NK-92 treated with Interleukin-12 subunit alpha and Interleukin-12 subunit beta, amount 100 ng/mL, for 24 hours (cell line): ENCODE data around the gene STK36.
A peak's percentile ranks its signal among the peaks of the same experiment; 100 is the strongest.
"Not testable (repeated sequence)": the region's sequence is repeated elsewhere in the genome, so short reads cannot be mapped to it uniquely, and the experiment has no call there.

Source experiments
- DNase-seq: peaks from one replicate; lab custom pipeline; 2025; lab: John Stamatoyannopoulos, UW

STK36 gene

GRCh38 chr2:218659988-218660358, 11.9 kb upstream of the STK36 start:
- DNase-seq: no peak

- no peak for DNase-seq
These were observed 9.5 kb upstream of the STK36 start for GRCh38 chr2:218662377-218662776.

- no peak for DNase-seq
These were observed 9.1 kb upstream of the STK36 start for GRCh38 chr2:218662827-218663226.

GRCh38 chr2:218663901-218664300, 8.0 kb upstream of the STK36 start:
- DNase-seq: no peak

GRCh38 chr2:218664653-218665052, 7.2 kb upstream of the STK36 start:
- DNase-seq: no peak

- DNase-seq: no peak
These were observed 711 bp upstream of the STK36 start for GRCh38 chr2:218671097-218671653.

- DNase-seq: no peak
These were observed 7.2 kb downstream of the STK36 start for GRCh38 chr2:218679119-218679518.

GRCh38 chr2:218680061-218680460, 8.2 kb downstream of the STK36 start:
- DNase-seq: no peak

GRCh38 chr2:218687400-218688060, 15.6 kb downstream of the STK36 start:
- not testable (repeated sequence) for DNase-seq

GRCh38 chr2:218691234-218691633, 19.3 kb downstream of the STK36 start:
- no peak for DNase-seq

GRCh38 chr2:218694405-218695145, 22.7 kb downstream of the STK36 start:
- DNase-seq: no peak

GRCh38 chr2:218698885-218699284, 27.0 kb downstream of the STK36 start:
- DNase-seq: no peak

GRCh38 chr2:218701806-218702205, 29.9 kb downstream of the STK36 start:
- DNase-seq: no peak

GRCh38 chr2:218703341-218703740, 31.5 kb downstream of the STK36 start:
- DNase-seq: no peak

GRCh38 chr2:218708086-218708485, 36.2 kb downstream of the STK36 start:
- no peak for DNase-seq

GRCh38 chr2:218709908-218710307, 38.0 kb downstream of the STK36 start:
- DNase-seq: no peak

GRCh38 chr2:218710334-218710686, 38.4 kb downstream of the STK36 start:
- no peak for DNase-seq

- DNase-seq: peak; percentile 99
These were observed 39.0 kb downstream of the STK36 start, which contains the start of gene TTLL4 for GRCh38 chr2:218710687-218711549. Gene TTLL4 (plus strand): TSS chr2:218710835. CDS start chr2:218737677, 26,842 bp downstream.

GRCh38 chr2:218711550-218711929, 39.7 kb downstream of the STK36 start:
- no peak for DNase-seq

GRCh38 chr2:218713922-218714321, 42.0 kb downstream of the STK36 start:
- no peak for DNase-seq

- no peak for DNase-seq
These were observed 44.2 kb downstream of the STK36 start for GRCh38 chr2:218716070-218716469.

GRCh38 chr2:218717262-218717661, 45.4 kb downstream of the STK36 start:
- DNase-seq: no peak
